Measurements from ENCODE around the gene MYO1F. TPM values are rescaled to one million over a fixed set of nuclear protein-coding genes. Genes with fewer than 3 reads are reported as not detected.
"Not testable (repeated sequence)": the region's sequence is repeated elsewhere in the genome, so short reads cannot be mapped to it uniquely, and the experiment has no call there.

The MYO1F gene
- total RNA-seq, 1 donor from 2014 or later: 0.69 TPM

- TF ChIP-seq CTCF (IDR thresholded peaks at IDR 0.05; ENCODE audit: unreplicated experiment): no peak
- H3K4me3 Mint-ChIP-seq: no peak overlapping the region
- no peak for DNase-seq (ENCODE audit: low spot score in 2 of 2, unreplicated experiment in 2 of 2)
- H3K27ac Mint-ChIP-seq: no peak overlapping the region
- H3K36me3 Mint-ChIP-seq: no peaks in the 10 kb centered on the region
- H3K4me1 Mint-ChIP-seq: no peaks in the 10 kb centered on the region
- no peaks in the 10 kb centered on the region for H3K27me3 Mint-ChIP-seq (ENCODE audit: low read depth)
- H3K9me3 Mint-ChIP-seq: no peaks in the 10 kb centered on the region
These were observed 9.6 kb downstream of the MYO1F start for GRCh38 chr19:8567522-8568172.

- H3K4me3 Mint-ChIP-seq: no peak overlapping the region
- DNase-seq (ENCODE audit: low spot score in 2 of 2, unreplicated experiment in 2 of 2): no peak
- H3K27me3 Mint-ChIP-seq (ENCODE audit: low read depth): no peaks in the 10 kb centered on the region
- H3K9me3 Mint-ChIP-seq: no peaks in the 10 kb centered on the region
- no peak for TF ChIP-seq CTCF (IDR thresholded peaks at IDR 0.05; ENCODE audit: unreplicated experiment)
- H3K36me3 Mint-ChIP-seq: no peaks in the 10 kb centered on the region
- H3K27ac Mint-ChIP-seq: no peak overlapping the region
- no peaks in the 10 kb centered on the region for H3K4me1 Mint-ChIP-seq
These were observed 10.4 kb downstream of the MYO1F start for GRCh38 chr19:8566855-8567254.

- not testable (repeated sequence) for DNase-seq (ENCODE audit: low spot score in 2 of 2, unreplicated experiment in 2 of 2); H3K36me3 Mint-ChIP-seq
These were observed 12.4 kb downstream of the MYO1F start for GRCh38 chr19:8564866-8565265.

GRCh38 chr19:8561075-8561764 lies 16.0 kb downstream of the MYO1F start:
- no peak for TF ChIP-seq CTCF (IDR thresholded peaks at IDR 0.05; ENCODE audit: unreplicated experiment)
- no peaks in the 10 kb centered on the region for H3K9me3 Mint-ChIP-seq
- no peak overlapping the region for H3K27ac Mint-ChIP-seq
- H3K27me3 Mint-ChIP-seq (ENCODE audit: low read depth): no peaks in the 10 kb centered on the region
- H3K4me3 Mint-ChIP-seq: no peak overlapping the region
- DNase-seq (ENCODE audit: low spot score in 2 of 2, unreplicated experiment in 2 of 2): no peak
- no peaks in the 10 kb centered on the region for H3K4me1 Mint-ChIP-seq
- H3K36me3 Mint-ChIP-seq: no peaks in the 10 kb centered on the region

More at GRCh38 chr19:8564866-8565265, 12.4 kb downstream of the MYO1F start:
- H3K4me3 Mint-ChIP-seq; H3K4me1 Mint-ChIP-seq; H3K27me3 Mint-ChIP-seq (ENCODE audit: low read depth); H3K27ac Mint-ChIP-seq; H3K9me3 Mint-ChIP-seq: not testable (repeated sequence)

- no peak for TF ChIP-seq CTCF (IDR thresholded peaks at IDR 0.05; ENCODE audit: unreplicated experiment)
- no peaks in the 10 kb centered on the region for H3K36me3 Mint-ChIP-seq
- no peaks in the 10 kb centered on the region for H3K27me3 Mint-ChIP-seq (ENCODE audit: low read depth)
- DNase-seq (ENCODE audit: low spot score in 2 of 2, unreplicated experiment in 2 of 2): no peak
- no peaks in the 10 kb centered on the region for H3K4me1 Mint-ChIP-seq
- H3K4me3 Mint-ChIP-seq: no peak overlapping the region
- no peak overlapping the region for H3K27ac Mint-ChIP-seq
- H3K9me3 Mint-ChIP-seq: no peaks in the 10 kb centered on the region
These were observed 18.9 kb downstream of the MYO1F start for GRCh38 chr19:8558325-8558724.

GRCh38 chr19:8557642-8558238 lies 19.5 kb downstream of the MYO1F start:
- H3K4me3 Mint-ChIP-seq: no peak overlapping the region
- DNase-seq (ENCODE audit: low spot score in 2 of 2, unreplicated experiment in 2 of 2): no peak
- H3K36me3 Mint-ChIP-seq: no peaks in the 10 kb centered on the region
- H3K27me3 Mint-ChIP-seq (ENCODE audit: low read depth): no peaks in the 10 kb centered on the region
- no peaks in the 10 kb centered on the region for H3K9me3 Mint-ChIP-seq
- no peaks in the 10 kb centered on the region for H3K4me1 Mint-ChIP-seq
- H3K27ac Mint-ChIP-seq: peak overlapping the region; percentile 26
- no peak for TF ChIP-seq CTCF (IDR thresholded peaks at IDR 0.05; ENCODE audit: unreplicated experiment)

- H3K4me3 Mint-ChIP-seq; H3K27me3 Mint-ChIP-seq (ENCODE audit: low read depth); H3K27ac Mint-ChIP-seq; H3K36me3 Mint-ChIP-seq; H3K9me3 Mint-ChIP-seq; H3K4me1 Mint-ChIP-seq; DNase-seq (ENCODE audit: low spot score in 2 of 2, unreplicated experiment in 2 of 2): not testable (repeated sequence)
These were observed 23.5 kb downstream of the MYO1F start for GRCh38 chr19:8553729-8554128.

Data from mesothelial cell of epicardium (in vitro differentiated cells).